Muscle of leg (tissue), 11 donors: ENCODE measurements around the gene CD59. TPM values are rescaled to one million over a fixed set of nuclear protein-coding genes. Genes with fewer than 3 reads are reported as not detected.
"Not testable (repeated sequence)": the region's sequence is repeated elsewhere in the genome, so short reads cannot be mapped to it uniquely, and the experiment has no call there.

Experiments used
- DNase-seq: peaks from one replicate; pipeline ENCODE4 v3.0.0; 2013
- H3K27ac ChIP-seq: one replicate; pipeline ENCODE4 v1.5.1; 2013; ENCODE audit warnings: mild to moderate bottlenecking, low read length, control low read depth
- H3K27me3 ChIP-seq: one replicate; pipeline ENCODE4 v1.6.1; 2013; ENCODE audit warnings: low read length; ENCODE audit not compliant: control insufficient read depth, insufficient read depth
- H3K36me3 ChIP-seq: one replicate; pipeline ENCODE4 v1.6.1; 2013; ENCODE audit warnings: low read length; ENCODE audit not compliant: control insufficient read depth, insufficient read depth
- H3K4me1 ChIP-seq: one replicate; pipeline ENCODE4 v1.6.1; 2013; ENCODE audit warnings: low read length; ENCODE audit not compliant: control insufficient read depth, insufficient read depth
- H3K4me3 ChIP-seq: one replicate; pipeline ENCODE4 v1.5.1; 2013; ENCODE audit warnings: low read length, control low read depth
- H3K9me3 ChIP-seq: replicated peaks from 2 replicates; pipeline ENCODE4 v1.6.1; 2013; ENCODE audit warnings: low read depth, low read length; ENCODE audit not compliant: control insufficient read depth
- WGBS: methylation state at CpG from one replicate; pipeline ENCODE4 v1.1.5; 2013; ENCODE audit warnings: missing lambda C conversion rate; ENCODE audit not compliant: insufficient coverage; 5-methylcytosine and 5-hydroxymethylcytosine counted together
- polyA plus RNA-seq, 8 donors: library from polyadenylated mRNA; unstranded; fragments of 120-200 nt; gene quantifications; one replicate each; pipeline versions ENCODE4 v1.2.1 to v1.2.3, GENCODE V29; 2013; ENCODE audit warnings: inconsistent platforms in 1 of 8, low replicate concordance in 1 of 8; ENCODE audit not compliant: insufficient read length in 8 of 8, insufficient read depth in 1 of 8
- total RNA-seq: library from RNA; stranded (reverse); fragments of 120-200 nt; gene quantifications from one replicate; pipeline ENCODE4 v1.2.4, GENCODE V29; 2013

CD59 gene
- total and polyA plus RNA-seq, 9 donors = 86.6 to 149 (median 107) TPM

DNA sequence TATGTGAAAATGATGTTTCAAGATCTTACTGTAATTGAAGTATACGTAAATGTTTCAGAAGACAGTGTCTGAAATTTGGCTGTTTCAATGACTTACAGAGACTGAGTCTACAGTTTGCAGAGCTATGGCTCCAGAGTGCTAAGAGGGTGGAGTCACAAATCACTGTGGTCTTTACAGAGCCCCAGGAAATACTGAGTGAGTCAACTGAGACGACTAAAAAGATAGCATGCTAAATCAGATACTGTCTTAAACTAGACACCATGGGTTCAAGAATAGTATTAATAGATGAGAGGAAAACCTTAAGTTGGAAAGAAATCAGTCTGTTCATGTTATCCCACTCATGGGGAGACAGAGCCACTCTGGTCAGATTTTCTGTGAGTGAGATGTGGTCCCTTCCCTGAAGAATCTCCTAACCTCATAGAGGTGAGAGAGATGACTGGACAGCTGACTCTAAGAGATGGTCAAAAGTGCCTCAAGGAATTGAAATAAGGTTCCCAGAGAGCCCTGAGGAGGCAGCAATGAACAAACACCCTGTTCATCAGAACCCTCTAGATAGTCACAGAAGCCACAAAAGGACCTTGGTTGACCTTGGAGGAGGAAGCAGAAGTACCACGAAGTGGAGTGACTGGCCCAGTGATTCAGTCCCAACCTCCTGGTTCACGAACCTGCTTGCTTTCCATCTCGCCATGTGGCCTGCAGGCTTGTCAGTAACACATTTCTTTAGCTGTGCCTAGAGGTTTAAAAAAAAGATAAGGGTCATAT, 65.8 kb downstream of the CD59 start:
- Histone ChIP-seq H3K4me3 (no peak overlapping the region), H3K27me3 (no peaks in the 10 kb centered on the region), H3K4me1 (no peaks in the 10 kb centered on the region), H3K9me3 (no peaks in the 10 kb centered on the region), H3K27ac (no peak overlapping the region), H3K36me3 (no peaks in the 10 kb centered on the region)
- WGBS = 81% methylated on average over 4 of the region's 5 CpGs
- DNase-seq = no peak

DNA sequence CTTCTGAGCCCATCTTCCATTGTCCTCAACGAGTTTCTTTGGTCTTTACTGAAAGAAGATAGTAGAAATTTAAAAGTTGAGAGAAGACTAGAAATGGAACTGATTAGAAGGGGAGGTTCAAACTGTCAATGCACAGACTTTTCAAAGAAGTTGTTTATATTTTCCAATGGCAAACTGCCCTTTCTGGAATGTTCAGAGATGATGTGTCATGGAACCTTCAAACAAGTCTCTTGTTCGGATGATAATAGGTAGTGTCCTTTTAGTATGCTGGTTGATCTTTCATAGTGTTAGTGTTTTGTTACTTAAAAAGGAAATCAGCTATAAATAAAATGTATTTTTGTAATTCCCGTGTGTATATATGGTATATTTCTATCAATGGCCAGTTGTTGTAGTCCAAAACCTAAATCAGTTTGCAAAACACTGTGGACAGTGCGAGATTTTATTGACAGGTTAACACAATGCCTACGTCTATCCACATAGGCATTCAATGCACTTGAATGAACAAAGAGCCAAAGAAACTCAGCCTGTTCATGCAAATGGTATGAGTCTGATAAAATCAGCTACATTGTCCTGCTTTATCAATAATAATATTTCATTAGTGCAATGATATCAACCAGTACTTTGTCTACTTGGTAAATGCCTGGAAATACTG, 66.5 kb downstream of the CD59 start:
- 100% methylated on average over 1 of the region's 5 CpGs for WGBS
- Histone ChIP-seq H3K4me3 (no peak overlapping the region), H3K27ac (no peak overlapping the region), H3K9me3 (no peaks in the 10 kb centered on the region), H3K27me3 (no peaks in the 10 kb centered on the region), H3K4me1 (peaks cover 2% of the 10 kb centered on the region), H3K36me3 (no peaks in the 10 kb centered on the region)
- no peak for DNase-seq

DNA sequence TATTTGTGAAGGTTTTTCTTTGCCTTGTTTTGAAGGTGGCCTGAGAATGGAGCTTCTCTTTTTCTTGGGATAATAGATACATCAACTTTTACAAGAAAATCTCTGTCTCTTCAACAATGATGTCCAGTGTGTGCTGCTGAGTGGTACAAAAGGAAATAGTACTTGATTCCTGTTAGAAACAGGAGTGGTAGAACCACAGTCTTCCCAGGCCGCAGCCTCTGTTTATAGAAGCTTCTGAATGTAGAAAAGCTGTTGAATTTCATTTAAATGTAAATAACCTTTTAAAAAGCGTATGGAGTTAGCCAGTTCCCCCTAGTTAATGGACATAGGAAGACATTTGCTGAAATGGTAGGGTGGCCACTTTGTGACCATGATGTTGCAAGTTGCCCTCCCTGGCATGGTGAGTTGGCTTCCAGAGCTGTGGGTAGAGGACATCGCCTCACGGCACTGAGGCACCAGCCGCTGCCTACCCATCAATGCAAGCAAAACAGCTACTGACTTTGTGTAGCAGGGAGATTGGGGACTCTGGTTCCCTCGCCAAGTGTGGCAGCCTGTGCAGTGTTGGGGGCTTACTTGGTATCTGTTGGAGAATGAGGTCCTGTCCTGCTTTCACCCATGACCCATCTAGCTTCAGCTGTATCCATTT, 67.1 kb downstream of the CD59 start:
- no peak for DNase-seq
- 80% methylated on average over 1 of the region's 6 CpGs for WGBS
- Histone ChIP-seq H3K27ac (no peak overlapping the region), H3K27me3 (no peaks in the 10 kb centered on the region), H3K4me3 (no peak overlapping the region), H3K4me1 (peaks cover 2% of the 10 kb centered on the region), H3K9me3 (no peaks in the 10 kb centered on the region), H3K36me3 (no peaks in the 10 kb centered on the region)

DNA sequence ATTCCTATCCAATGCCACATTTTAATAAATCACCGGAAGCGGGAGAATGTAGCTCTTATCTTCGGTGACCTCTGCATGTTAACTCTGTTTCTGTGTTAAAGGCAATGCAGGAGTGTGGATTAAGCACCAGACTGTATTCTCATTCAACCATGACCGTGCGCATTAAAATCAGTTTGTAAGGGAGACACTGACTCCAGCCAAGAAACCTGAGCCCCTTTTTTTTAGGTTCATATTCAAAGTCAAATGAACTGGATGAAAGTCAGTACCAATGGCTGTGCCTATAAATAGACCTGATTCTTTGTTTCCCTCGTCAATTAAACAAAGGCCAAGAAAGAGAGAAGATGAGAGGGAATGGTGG, 67.8 kb downstream of the CD59 start:
- peak; percentile 52 for DNase-seq
- peaks cover 2% of the 10 kb centered on the region for H3K4me1 ChIP-seq
- H3K4me3 ChIP-seq = no peak overlapping the region
- no peaks in the 10 kb centered on the region for H3K27me3 ChIP-seq
- H3K9me3 ChIP-seq = no peaks in the 10 kb centered on the region
- whole genome bisulfite sequencing = no CpG with 5 or more reads among the region's 6 CpGs
- no peaks in the 10 kb centered on the region for H3K36me3 ChIP-seq
- H3K27ac ChIP-seq = no peak overlapping the region

DNA sequence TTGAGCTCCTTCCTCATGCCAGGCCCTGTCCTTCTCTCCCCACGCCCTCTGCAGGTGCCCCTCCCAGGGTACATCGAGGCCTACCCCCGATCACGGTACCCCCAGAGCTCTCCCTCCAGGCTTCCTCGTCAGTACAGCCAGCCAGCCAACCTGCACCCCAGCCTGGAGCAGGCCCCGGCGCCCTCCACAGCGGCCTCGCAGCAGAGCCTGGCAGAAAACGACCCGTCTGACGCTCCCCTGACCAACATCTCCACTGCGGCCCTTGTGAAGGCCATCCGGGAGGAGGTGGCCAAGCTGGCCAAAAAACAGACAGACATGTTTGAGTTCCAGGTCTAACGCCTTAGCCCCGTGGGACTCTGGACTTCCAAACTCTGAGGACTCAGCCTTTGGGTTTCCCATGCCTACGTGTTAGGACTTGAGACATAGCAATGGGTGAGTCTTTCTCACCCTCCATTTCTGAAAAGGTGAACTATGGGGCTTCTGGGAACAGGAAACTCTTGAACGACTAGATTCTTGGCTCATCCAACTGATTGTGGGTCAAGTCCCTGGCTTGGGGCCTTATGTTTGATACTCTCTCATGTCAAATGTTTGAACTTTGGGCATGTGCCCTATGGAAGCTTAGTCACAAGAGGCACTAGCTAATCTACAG, 68.3 kb downstream of the CD59 start:
- Histone ChIP-seq H3K27ac (no peak overlapping the region), H3K36me3 (no peaks in the 10 kb centered on the region), H3K4me1 (peaks cover 2% of the 10 kb centered on the region), H3K9me3 (no peaks in the 10 kb centered on the region), H3K27me3 (no peaks in the 10 kb centered on the region), H3K4me3 (no peak overlapping the region)
- no peak for DNase-seq
- 84% methylated on average over 10 of the region's 18 CpGs for WGBS

DNA sequence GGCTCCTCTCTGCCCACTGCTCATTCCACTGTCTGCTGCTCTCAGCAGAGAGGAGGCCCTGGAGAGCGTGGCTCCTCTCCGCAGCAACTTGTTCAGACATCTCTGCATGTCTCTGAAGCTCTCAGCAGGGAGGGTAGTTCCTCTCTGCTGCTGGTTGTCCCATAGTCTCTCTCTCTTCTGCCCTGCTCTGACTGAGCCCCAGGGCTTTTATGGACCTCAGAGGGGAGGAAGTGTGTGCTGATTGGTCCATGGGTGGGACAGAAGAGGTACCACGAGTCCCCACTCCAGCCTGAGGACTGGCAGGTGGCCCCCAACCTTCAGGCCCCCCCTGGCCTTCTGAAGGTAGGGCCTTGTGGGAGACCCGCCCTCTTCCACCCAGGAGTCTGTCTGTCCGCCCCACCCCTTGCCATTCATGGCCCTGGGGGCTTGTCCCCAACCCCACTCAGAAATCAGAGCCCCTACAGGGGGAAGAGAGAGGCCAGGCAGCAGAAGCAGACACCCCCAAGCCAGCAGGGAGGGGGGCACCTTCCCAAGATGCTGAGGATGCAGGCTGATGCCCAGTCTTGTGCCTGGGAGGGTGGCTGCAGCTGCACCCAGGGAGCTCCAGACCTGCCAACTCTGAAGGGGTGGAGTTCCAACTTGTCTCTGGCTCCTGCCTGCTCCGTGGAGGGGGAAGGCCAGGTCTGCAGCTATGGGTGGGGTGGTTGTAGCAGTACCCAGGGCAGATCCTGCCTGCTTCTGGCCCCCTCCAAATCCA, 70.7 kb downstream of the CD59 start:
- Histone ChIP-seq H3K27ac (no peak overlapping the region), H3K4me3 (no peak overlapping the region), H3K36me3 (no peaks in the 10 kb centered on the region), H3K4me1 (peaks cover 2% of the 10 kb centered on the region), H3K27me3 (no peaks in the 10 kb centered on the region), H3K9me3 (no peaks in the 10 kb centered on the region)
- no peak for DNase-seq
- 80% methylated on average over 1 of the region's 6 CpGs for WGBS

DNA sequence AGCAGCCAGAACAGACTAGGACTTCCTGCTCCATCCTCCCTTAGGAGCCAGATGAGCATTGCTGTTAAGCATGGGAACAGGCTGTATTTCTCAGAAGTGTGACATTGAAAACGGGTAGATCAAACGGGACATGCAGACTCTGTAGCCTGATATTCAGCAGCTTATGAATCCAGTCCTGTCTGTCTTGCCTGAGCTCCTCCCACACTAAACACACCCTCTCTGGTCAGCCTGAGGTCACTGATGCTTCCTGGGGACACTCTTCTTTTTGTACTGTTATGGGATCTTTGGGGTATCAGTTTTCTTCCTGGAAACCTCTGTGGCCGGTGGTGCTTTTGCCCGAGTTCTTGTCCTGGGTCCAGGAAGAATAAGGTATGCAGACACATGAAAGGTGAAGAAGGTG, 71.4 kb downstream of the CD59 start:
- Histone ChIP-seq H3K4me3 (no peak overlapping the region), H3K27me3 (no peaks in the 10 kb centered on the region), H3K36me3 (no peaks in the 10 kb centered on the region), H3K4me1 (peaks cover 2% of the 10 kb centered on the region), H3K27ac (no peak overlapping the region), H3K9me3 (no peaks in the 10 kb centered on the region)
- DNase-seq = no peak
- 52% methylated on average over 4 of the region's 4 CpGs for WGBS

DNA sequence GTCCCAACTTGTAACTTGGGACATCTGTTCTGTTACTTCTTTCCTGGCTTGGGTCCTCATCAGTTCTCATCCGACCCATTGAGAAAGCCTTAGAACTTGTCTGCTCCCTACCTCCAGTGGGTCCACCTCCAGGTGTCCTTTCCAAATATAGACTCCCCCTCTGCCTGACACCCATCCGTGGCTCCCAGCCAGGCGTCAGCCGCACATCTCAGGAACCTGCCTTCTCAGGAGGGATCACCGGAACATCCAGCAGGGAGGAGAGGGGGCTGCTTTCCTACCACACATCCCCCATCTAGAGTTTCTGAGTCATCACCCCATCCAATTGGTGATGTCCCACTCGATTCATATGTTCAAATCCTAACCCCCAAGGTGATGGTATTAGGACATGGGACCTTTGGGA, 72.1 kb downstream of the CD59 start:
- WGBS = 90% methylated on average over 3 of the region's 6 CpGs
- no peak overlapping the region for H3K4me3 ChIP-seq

DNA sequence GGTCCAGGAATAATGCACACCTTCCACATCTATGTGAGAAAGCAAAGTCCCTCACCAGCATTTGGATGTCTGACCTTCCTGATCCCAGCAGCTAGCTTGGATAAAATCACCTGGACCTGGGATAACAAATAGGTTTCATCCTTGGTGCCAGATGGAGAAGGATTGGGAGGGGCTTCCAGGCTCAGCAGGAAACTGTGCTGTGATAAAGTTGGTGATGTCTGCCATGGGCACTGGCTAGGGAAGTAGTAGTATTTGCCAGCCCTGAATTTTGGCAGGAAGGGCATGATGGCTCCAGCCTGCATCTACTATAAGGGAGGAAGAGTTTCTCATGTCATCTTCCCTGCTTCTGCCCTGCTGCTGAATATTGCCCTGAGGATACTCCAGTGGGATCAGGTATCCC, 73.1 kb downstream of the CD59 start:
- Histone ChIP-seq H3K36me3 (no peaks in the 10 kb centered on the region), H3K4me3 (no peak overlapping the region), H3K9me3 (no peaks in the 10 kb centered on the region), H3K27me3 (no peaks in the 10 kb centered on the region), H3K4me1 (peaks cover 9% of the 10 kb centered on the region), H3K27ac (no peak overlapping the region)
- no peak for DNase-seq

More for the DNA sequence above, 72.1 kb downstream of the CD59 start:
- H3K27ac ChIP-seq = no peak overlapping the region
- H3K4me1 ChIP-seq = peaks cover 2% of the 10 kb centered on the region
- H3K36me3 ChIP-seq = no peaks in the 10 kb centered on the region
- no peak for DNase-seq
- H3K9me3 ChIP-seq = no peaks in the 10 kb centered on the region
- no peaks in the 10 kb centered on the region for H3K27me3 ChIP-seq

DNA sequence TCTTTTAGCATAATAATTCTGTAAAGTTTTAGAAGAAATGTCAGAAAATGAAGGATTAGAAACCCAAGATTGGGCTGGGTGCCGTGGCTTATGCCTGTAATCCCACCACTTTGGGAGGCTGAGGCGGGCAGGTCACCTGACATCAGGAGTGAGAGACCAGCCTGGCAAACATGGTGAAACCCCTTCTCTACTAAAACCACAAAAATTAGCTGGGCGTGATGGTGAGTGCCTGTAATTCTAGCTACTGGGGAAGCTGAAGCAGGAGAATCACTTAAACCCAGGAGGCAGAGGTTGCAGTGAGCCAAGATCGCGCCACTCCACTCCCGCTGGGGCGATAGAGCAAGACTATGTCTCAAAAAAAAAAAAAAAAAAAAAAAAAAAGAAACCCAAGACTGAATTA, 74.7 kb downstream of the CD59 start:
- not testable (repeated sequence) for H3K27me3 ChIP-seq, H3K4me3 ChIP-seq, H3K9me3 ChIP-seq, H3K27ac ChIP-seq, H3K36me3 ChIP-seq, DNase-seq
- H3K4me1 ChIP-seq = peaks cover 24% of the 10 kb centered on the region
- WGBS = no CpG with 5 or more reads among the region's 7 CpGs
